SKM-1 (cell line): ENCODE results near the gene ZNF195.
"Not testable (repeated sequence)": the region's sequence is repeated elsewhere in the genome, so short reads cannot be mapped to it uniquely, and the experiment has no call there.

Experiments used
- DNase-seq: peaks from one replicate; lab custom pipeline; 2025; ENCODE audit not compliant: unreplicated experiment; lab: John Stamatoyannopoulos, UW

Gene ZNF195

DNA sequence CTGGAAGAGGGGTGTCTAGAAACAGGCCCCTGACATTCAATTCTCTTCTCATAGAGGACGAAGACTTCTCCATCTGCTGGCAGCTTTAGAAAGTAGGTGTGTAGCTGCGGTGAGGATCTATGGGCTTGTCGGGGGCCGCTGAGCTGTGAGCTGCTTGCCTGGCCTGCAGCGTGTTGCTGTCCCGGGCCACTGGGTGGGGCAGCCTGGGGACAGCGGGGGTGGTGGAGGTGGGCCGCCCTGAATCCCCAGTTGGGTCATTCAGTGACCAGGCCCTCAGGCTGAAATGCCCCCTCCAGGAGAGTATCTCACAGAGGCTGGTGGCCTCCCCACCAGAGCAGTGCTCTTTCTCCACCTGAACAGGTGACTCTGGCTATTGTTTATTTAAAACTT is 23.9 kb upstream of the ZNF195 start:
- not testable (repeated sequence) for DNase-seq

- not testable (repeated sequence) for DNase-seq
Observed at GRCh38 chr11:3402181-3402860, 23.4 kb upstream of the ZNF195 start.

GRCh38 chr11:3401052-3401451 is 22.1 kb upstream of the ZNF195 start:
- not testable (repeated sequence) for DNase-seq

DNA sequence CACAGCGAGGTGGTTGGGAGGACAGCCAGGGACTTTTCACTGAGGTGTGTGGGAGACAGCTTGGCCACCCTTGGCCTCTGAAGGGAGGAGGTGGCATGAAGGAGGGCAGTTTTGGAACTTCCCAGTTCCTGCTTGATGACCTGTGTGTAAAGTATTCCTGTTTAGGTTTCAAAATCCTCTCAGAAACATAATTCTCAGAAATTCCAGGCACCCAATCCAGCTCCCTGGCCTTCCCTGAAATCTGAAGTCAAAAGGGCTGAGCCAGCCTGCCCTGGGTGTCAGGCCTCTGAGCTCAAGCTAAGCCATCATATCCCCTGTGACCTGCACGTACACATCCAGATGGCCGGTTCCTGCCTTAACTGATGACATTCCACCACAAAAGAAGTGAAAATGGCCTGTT is 19.6 kb upstream of the ZNF195 start:
- DNase-seq, result not testable (repeated sequence)

- DNase-seq, result not testable (repeated sequence)
Observed at GRCh38 chr11:3398106-3398505, 19.2 kb upstream of the ZNF195 start.

- not testable (repeated sequence) for DNase-seq
Observed at GRCh38 chr11:3397210-3397609, 18.3 kb upstream of the ZNF195 start.

DNA sequence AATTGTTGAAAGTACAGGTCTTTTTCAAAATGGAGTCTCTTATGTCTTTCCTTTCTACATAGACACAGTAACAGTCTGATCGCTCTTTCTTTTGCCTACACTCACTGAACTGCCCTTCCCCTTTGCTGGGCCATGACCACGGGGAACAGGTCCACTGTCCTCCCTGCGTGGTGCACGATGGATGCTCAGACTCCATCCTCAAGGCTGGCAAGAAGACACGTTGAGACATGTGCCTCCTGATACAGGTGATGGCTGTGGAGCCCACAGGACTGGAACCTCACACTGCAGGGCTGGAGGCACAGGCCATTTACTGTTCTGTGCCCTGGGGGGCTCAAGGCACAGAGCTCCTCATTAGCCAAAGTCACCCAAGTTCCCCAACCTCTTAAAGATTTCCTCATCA is 16.5 kb upstream of the ZNF195 start:
- not testable (repeated sequence) for DNase-seq

- not testable (repeated sequence) for DNase-seq
Observed at GRCh38 chr11:3394956-3395355, 16.0 kb upstream of the ZNF195 start.

GRCh38 chr11:3393450-3393849 is 14.5 kb upstream of the ZNF195 start:
- not testable (repeated sequence) for DNase-seq

GRCh38 chr11:3382613-3383285 is 3.8 kb upstream of the ZNF195 start:
- DNase-seq, result no peak

DNA sequence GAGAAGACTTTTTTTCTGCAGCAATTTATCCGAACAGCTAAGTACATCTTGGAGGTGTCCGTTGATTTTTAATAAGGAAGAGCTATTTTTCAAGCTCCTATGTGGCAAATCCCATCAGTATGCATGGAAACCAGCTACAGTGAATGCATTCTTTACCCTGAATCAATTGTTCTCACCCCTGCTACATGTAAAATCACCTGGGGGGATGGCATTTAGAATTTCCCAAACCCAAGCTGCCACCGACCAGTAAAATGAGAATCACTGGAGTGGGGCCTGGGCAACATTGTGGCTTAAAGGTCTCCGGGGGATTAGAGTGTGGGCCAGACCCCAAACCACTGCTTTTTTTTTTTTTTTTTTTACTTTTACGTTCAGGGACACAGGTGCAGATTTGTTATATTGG is 2.8 kb upstream of the ZNF195 start:
- no peak for DNase-seq

- no peak for DNase-seq
Observed at GRCh38 chr11:3380706-3381545, 2.0 kb upstream of the ZNF195 start.

- DNase-seq, result no peak
Observed at GRCh38 chr11:3375552-3375951, 3.4 kb downstream of the ZNF195 start.

DNA sequence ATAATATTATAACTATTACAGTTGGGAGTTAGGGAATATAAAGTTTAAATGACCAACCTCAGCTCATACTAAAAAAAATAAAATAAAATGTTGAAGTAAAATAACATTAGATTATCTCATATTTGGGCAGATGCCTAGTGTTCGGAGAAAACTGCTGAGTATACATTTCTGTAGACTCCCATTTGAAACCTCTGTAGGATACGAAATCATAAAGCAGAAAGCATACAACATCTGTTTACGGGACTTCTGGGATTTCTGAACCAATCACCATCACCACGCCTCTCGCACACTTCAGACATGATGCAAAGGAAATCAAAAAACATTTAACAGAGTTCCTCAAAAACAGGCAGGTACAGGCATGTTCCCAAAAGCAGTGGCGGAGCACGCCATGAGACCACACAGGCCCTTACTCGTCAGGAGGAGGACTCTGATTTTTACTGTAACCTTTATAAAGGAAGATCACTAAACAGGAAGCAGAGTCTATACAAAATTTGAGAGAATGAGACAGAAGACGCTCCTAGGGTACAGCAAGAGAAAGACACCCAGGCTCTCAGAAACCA is 8.6 kb downstream of the ZNF195 start:
- DNase-seq, result no peak

- DNase-seq, result no peak
Observed at GRCh38 chr11:3369366-3369765, 9.6 kb downstream of the ZNF195 start.

DNA sequence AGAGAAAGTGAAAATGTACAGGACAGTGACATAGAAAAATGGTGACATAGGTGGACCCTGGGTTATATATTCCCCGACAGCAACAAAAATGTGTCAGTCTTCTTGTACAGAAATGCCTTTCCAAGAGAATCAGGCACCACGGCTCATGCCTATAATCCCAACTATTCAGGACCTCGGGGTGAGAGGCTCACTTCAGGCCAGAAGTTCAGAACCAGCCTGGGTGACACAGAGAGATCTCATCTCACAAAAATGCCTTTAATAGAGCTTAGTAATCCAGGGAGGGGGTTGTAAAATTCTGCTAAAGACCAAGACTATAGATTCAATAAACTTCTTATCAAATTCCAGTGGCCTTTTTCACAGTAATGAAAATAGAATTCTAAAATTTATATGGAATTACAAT is 10.7 kb downstream of the ZNF195 start:
- no peak for DNase-seq

DNA sequence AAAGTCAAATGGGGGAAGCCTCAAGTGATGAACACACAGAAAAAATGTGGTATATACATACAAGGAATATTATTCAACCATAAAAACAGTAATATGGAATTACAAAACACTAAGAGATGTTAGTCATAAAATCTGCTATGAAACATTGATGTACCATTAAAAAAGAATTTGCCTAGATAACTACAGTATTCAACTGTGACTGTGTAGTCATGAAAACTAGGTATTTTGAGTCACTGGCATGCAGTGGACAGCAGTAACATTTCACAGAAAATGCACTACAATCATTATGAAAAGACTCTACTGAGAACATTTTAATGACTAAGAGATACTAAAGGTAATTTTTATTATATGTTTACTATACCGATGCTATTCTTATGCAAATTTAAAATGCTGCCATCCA is 11.7 kb downstream of the ZNF195 start:
- no peak for DNase-seq

DNA sequence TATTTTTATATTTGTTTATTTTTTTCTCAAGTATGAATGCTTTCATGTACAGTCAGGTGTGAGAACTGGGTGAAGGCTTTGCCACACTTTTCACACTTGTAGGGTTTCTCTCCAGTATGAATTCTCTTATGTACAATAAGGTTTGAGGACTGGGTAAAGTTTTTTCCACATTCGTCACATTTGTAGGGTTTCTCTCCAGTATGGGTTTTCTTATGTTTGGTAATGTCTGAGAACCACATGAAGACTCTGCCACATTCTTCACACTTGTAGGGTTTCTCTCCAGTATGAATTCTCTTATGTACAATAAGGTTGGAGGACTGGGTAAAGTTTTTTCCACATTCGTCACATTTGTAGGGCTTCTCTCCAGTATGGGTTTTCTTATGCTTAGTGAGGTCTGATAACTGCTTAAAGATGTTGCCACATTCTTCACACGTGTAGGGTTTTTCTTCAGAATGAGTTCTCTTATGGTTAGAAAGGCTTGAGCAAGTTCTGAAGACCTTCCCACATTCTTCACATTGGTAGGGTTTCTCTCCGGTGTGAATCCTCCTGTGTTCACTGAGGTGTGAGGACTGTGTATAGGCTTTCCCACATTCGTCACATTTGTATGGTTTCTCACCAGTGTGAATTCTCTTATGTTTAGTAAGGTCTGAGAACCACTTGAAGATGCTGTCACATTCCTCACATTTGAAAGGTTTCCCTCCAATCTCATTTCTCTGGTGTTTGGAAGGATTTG is 19.7 kb downstream of the ZNF195 start:
- no peak for DNase-seq

DNA sequence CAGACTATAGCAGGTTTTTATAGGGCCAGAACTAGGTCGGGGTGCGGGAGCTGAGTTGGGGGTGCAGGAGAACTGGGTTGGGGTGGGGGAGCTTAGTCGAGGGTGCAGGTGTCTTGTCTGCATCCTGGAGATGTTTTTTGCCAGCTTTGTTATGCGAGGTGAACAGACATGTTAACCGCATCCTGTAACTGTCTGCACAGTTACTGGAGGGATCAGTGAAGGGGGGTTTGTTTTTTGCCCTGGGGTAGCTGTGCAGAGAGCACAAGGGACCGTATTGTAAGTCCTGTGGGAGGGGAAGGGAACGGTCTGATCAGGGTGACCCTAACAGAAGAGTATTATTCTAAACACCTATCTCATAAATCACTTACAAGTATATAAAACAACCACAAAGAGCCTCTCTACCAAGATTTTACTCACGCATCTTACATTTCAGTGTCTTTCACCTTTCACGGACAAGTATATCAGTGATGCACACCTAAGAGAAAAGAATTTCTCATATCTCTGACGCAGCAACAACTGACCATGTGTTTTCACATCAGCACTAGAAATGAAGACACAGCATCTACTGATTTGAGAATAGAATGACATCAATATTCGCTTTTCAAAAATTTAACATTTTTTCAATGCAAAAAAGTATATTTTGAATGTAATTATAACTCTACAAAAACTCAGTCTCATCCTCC is 20.8 kb downstream of the ZNF195 start:
- DNase-seq, result no peak

DNA sequence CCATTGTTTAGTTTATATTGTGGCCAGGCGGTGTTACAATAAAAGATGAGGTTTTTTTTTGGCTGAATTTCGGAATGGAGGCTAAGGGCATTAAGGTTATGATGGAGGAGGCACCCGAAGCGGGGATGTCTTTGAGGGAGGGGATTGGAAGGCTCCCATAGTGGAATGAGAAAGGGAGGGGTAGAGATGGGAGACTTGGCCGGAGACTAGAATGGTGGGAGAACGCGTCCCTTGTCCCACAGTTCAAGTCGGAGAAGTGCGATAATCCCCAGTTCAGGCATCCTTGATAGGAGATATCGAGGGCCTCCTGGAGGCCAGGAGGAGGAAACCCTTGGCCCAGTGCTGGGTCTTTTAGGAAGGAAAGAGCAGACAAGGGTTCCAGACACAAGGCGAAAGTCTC is 21.6 kb downstream of the ZNF195 start:
- DNase-seq, result no peak
